Smooth muscle cell (in vitro differentiated cells): Measurements from ENCODE around the gene PCARE. TPM values are rescaled to one million over a fixed set of nuclear protein-coding genes. Genes with fewer than 3 reads are reported as not detected.

ENCODE experiments used
- DNase-seq: peaks from one replicate; lab custom pipeline; 2025; ENCODE audit not compliant: unreplicated experiment; lab: John Stamatoyannopoulos, UW
- H2AFZ ChIP-seq: fragments of 200-600 bp; sonication (generic); 2 replicates; pipeline ENCODE4 v1.6.0; 2016; ENCODE audit warnings: antibody characterized with exemption, low read depth, mild to moderate bottlenecking
- H3F3A ChIP-seq: fragments of 200-600 bp; sonication (generic); 2 replicates; pipeline ENCODE4 v1.6.0; 2017; ENCODE audit warnings: antibody characterized with exemption, low read depth
- H3K27ac ChIP-seq: fragments of 200-600 bp; sonication (generic); 2 replicates; pipeline ENCODE4 v1.5.1; 2016; ENCODE audit warnings: low read depth, mild to moderate bottlenecking
- H3K27me3 ChIP-seq: fragments of 200-600 bp; sonication (generic); 2 replicates; pipeline ENCODE4 v1.6.1; 2016; ENCODE audit warnings: low read depth, mild to moderate bottlenecking
- H3K36me3 ChIP-seq: fragments of 200-600 bp; sonication (generic); 2 replicates; pipeline ENCODE4 v1.5.1; 2016; ENCODE audit warnings: low read depth
- H3K4me1 ChIP-seq: fragments of 200-600 bp; sonication (generic); 2 replicates; pipeline ENCODE4 v1.5.1; 2016; ENCODE audit warnings: low read depth
- H3K4me2 ChIP-seq: fragments of 200-600 bp; sonication (generic); 2 replicates; pipeline ENCODE4 v1.6.0; 2016; ENCODE audit warnings: mild to moderate bottlenecking
- H3K4me3 ChIP-seq: fragments of 200-600 bp; sonication (generic); 2 replicates; pipeline ENCODE4 v1.5.1; 2016; ENCODE audit warnings: mild to moderate bottlenecking
- H3K79me2 ChIP-seq: fragments of 200-600 bp; sonication (generic); 2 replicates; pipeline ENCODE4 v1.6.0; 2016; ENCODE audit warnings: low read depth, mild to moderate bottlenecking
- H3K9ac ChIP-seq: fragments of 200-600 bp; sonication (generic); 2 replicates; pipeline ENCODE4 v1.6.0; 2016; ENCODE audit warnings: low read depth
- H3K9me3 ChIP-seq: fragments of 200-600 bp; sonication (generic); replicated peaks from 2 replicates; pipeline ENCODE4 v1.5.1; 2016; ENCODE audit warnings: low read depth
- H4K20me1 ChIP-seq: fragments of 200-600 bp; sonication (generic); 2 replicates; pipeline ENCODE4 v1.6.0; 2016; ENCODE audit warnings: low read depth
- CTCF ChIP-seq: fragments of 200-600 bp; sonication (generic); IDR thresholded peaks from 2 replicates; pipeline ENCODE4 v1.5.1; 2017; ENCODE audit warnings: borderline replicate concordance, mild to moderate bottlenecking, antibody characterized with exemption; ENCODE audit not compliant: insufficient read depth, poor library complexity, severe bottlenecking
- WGBS: methylation state at CpG from one replicate; pipeline ENCODE4 v1.1.7; 2016; ENCODE audit warnings: low lambda C conversion rate; 5-methylcytosine and 5-hydroxymethylcytosine counted together
- polyA plus RNA-seq: library from polyadenylated mRNA; unstranded; fragments of >200 nt; fragmentation: Nextera tagmentation; extraction: Ambion mirVana; gene quantifications from 2 replicates; pipeline ENCODE4 v1.2.1, GENCODE V29; 2016
- total RNA-seq: library from RNA; depleted of rRNA; stranded (reverse); fragments of >200 nt; gene quantifications from 2 replicates; pipeline ENCODE4 v1.2.3, GENCODE V29; 2014

The PCARE gene
- total and polyA plus RNA-seq, 2 experiments from 2014 or later = not detected

GRCh38 chr2:29015701-29016470, 58.4 kb downstream of the PCARE start:
- H3K36me3 ChIP-seq = no peaks in the 10 kb centered on the region
- H2AFZ ChIP-seq = no peak overlapping the region
- TF ChIP-seq CTCF = no peak
- no peak overlapping the region for H3K9ac ChIP-seq
- H3K79me2 ChIP-seq = no peaks in the 10 kb centered on the region
- H3K27ac ChIP-seq = no peak overlapping the region
- H3K4me1 ChIP-seq = peaks cover 17% of the 10 kb centered on the region
- no peak overlapping the region for H3K4me2 ChIP-seq
- H3K9me3 ChIP-seq = no peaks in the 10 kb centered on the region
- no peaks in the 10 kb centered on the region for H3F3A ChIP-seq
- no peaks in the 10 kb centered on the region for H3K27me3 ChIP-seq
- H3K4me3 ChIP-seq = no peak overlapping the region
- WGBS = 91% methylated on average over 17 of the region's 17 CpGs
- no peak for DNase-seq
- H4K20me1 ChIP-seq = no peaks in the 10 kb centered on the region

- Histone ChIP-seq H3K4me1 (peaks cover 25% of the 10 kb centered on the region), H3K79me2 (no peaks in the 10 kb centered on the region), H3K4me3 (no peak overlapping the region), H3F3A (no peaks in the 10 kb centered on the region), H3K9ac (no peak overlapping the region), H3K36me3 (no peaks in the 10 kb centered on the region), H2AFZ (no peak overlapping the region), H3K9me3 (no peaks in the 10 kb centered on the region), H3K4me2 (peak overlapping the region; percentile 2), H4K20me1 (no peaks in the 10 kb centered on the region), H3K27me3 (no peaks in the 10 kb centered on the region), H3K27ac (no peak overlapping the region)
- no peak for DNase-seq
- WGBS = 49% methylated on average over 13 of the region's 13 CpGs
- peak; percentile 8 for TF ChIP-seq CTCF
Observed at GRCh38 chr2:29014811-29015421, 59.4 kb downstream of the PCARE start.

- no peak overlapping the region for H2AFZ ChIP-seq
- no peak for DNase-seq
- H3K27me3 ChIP-seq = no peaks in the 10 kb centered on the region
- H3F3A ChIP-seq = no peaks in the 10 kb centered on the region
- H3K9ac ChIP-seq = no peak overlapping the region
- 96% methylated on average over 8 of the region's 8 CpGs for WGBS
- no peak overlapping the region for H3K27ac ChIP-seq
- H3K79me2 ChIP-seq = no peaks in the 10 kb centered on the region
- H3K9me3 ChIP-seq = no peaks in the 10 kb centered on the region
- H3K4me2 ChIP-seq = peak overlapping the region; percentile 2
- H3K36me3 ChIP-seq = no peaks in the 10 kb centered on the region
- no peak overlapping the region for H3K4me3 ChIP-seq
- no peak for TF ChIP-seq CTCF
- no peaks in the 10 kb centered on the region for H4K20me1 ChIP-seq
- H3K4me1 ChIP-seq = peaks cover 22% of the 10 kb centered on the region
Observed at GRCh38 chr2:29014331-29014730, 60.0 kb downstream of the PCARE start.
